IMR-90 (cell line): ENCODE data around the gene KDM6B. TPM values are rescaled to one million over a fixed set of nuclear protein-coding genes. Genes with fewer than 3 reads are reported as not detected.
A peak's percentile ranks its signal among the peaks of the same experiment; 100 is the strongest.

Experiments used
- ATAC-seq: fragments of 200-7000 bp; cut with Tn5 transposase; 2 replicates; pipeline ENCODE4 v1.9.1; 2020; ENCODE audit warnings: low read depth, mild to moderate bottlenecking, moderate library complexity
- BruUV-seq: library from RNA; stranded (reverse); fragments of 400-500 nt; replicated peaks from 2 replicates; lab custom pipeline; 2021; lab: Mats Ljungman, UMichigan
- CTCF ChIA-PET: fragments of 300-600 bp; formaldehyde crosslinking; extraction: SDS; loops from one replicate; lab custom pipeline; 2021; ENCODE audit warnings: antibody characterized with exemption; lab: Yijun Ruan, JAX
- POLR2A ChIA-PET: fragments of 300-600 bp; sonication (Branson Sonifier 250); formaldehyde crosslinking; loops from one replicate; lab custom pipeline; 2022; ENCODE audit warnings: antibody characterized with exemption; ENCODE audit not compliant: unreplicated experiment; lab: Charles Lee
- DNase-seq: peaks from one replicate; pipeline ENCODE4 v3.0.0; 2013
- H2AFZ ChIP-seq: replicated peaks from 2 replicates; pipeline ENCODE3; 2013; ENCODE audit warnings: low read length, mild to moderate bottlenecking; ENCODE audit not compliant: poor library complexity
- H2AK5ac ChIP-seq: 2 replicates; pipeline ENCODE4 v1.6.1; 2013; ENCODE audit warnings: low read depth, low read length, inconsistent platforms
- H2AK9ac ChIP-seq: replicated peaks from 2 replicates; pipeline ENCODE3; 2013; ENCODE audit warnings: mild to moderate bottlenecking, low read depth, low read length, moderate library complexity; ENCODE audit not compliant: poor library complexity
- H2BK120ac ChIP-seq: 2 replicates; pipeline ENCODE4 v1.6.1; 2013; ENCODE audit warnings: low read depth, low read length, inconsistent platforms
- H2BK15ac ChIP-seq: 3 replicates; pipeline ENCODE4 v1.6.1; 2013; ENCODE audit warnings: low read depth, low read length, inconsistent platforms
- H2BK20ac ChIP-seq: 2 replicates; pipeline ENCODE4 v1.6.1; 2013; ENCODE audit warnings: low read depth, mild to moderate bottlenecking, inconsistent platforms, low read length, moderate library complexity
- H2BK5ac ChIP-seq: 2 replicates; pipeline ENCODE4 v1.6.1; 2013; ENCODE audit warnings: mild to moderate bottlenecking, low read depth, low read length, inconsistent platforms; ENCODE audit not compliant: poor library complexity, severe bottlenecking
- H3K14ac ChIP-seq: replicated peaks from 2 replicates; pipeline ENCODE4 v1.6.1; 2013; ENCODE audit warnings: low read depth, low read length, inconsistent platforms
- H3K18ac ChIP-seq: 2 replicates; pipeline ENCODE4 v1.6.1; 2013; ENCODE audit warnings: low read depth, low read length, control low read depth
- H3K23ac ChIP-seq: 2 replicates; pipeline ENCODE4 v1.6.1; 2013; ENCODE audit warnings: low read depth, low read length, inconsistent platforms
- H3K27ac ChIP-seq: 2 replicates; pipeline ENCODE4 v1.5.1; 2013; ENCODE audit warnings: mild to moderate bottlenecking, control low read depth, low read length; ENCODE audit not compliant: insufficient read depth
- H3K27me3 ChIP-seq: 2 replicates; pipeline ENCODE4 v1.6.1; 2013; ENCODE audit warnings: low read length; ENCODE audit not compliant: control insufficient read depth, insufficient read depth
- H3K36me3 ChIP-seq: 2 replicates; pipeline ENCODE4 v1.6.1; 2013; ENCODE audit warnings: low read length, mixed read lengths; ENCODE audit not compliant: control insufficient read depth, insufficient read depth
- H3K4ac ChIP-seq: 2 replicates; pipeline ENCODE4 v1.6.1; 2013; ENCODE audit warnings: low read depth, low read length, inconsistent platforms
- H3K4me1 ChIP-seq: 2 replicates; pipeline ENCODE4 v1.6.1; 2013; ENCODE audit warnings: low read length, mixed read lengths; ENCODE audit not compliant: control insufficient read depth, insufficient read depth
- H3K4me2 ChIP-seq: 2 replicates; pipeline ENCODE4 v1.6.1; 2013; ENCODE audit warnings: low read depth, mild to moderate bottlenecking, control low read depth, low read length, moderate library complexity
- H3K4me3 ChIP-seq: 2 replicates; pipeline ENCODE4 v1.5.1; 2013; ENCODE audit warnings: low read depth, mild to moderate bottlenecking, control low read depth, low read length, moderate library complexity; ENCODE audit not compliant: insufficient read depth
- H3K56ac ChIP-seq: 2 replicates; pipeline ENCODE4 v1.6.1; 2013; ENCODE audit warnings: low read length, inconsistent platforms; ENCODE audit not compliant: insufficient read depth; ENCODE audit errors: extremely low read depth
- H3K79me1 ChIP-seq, 2 experiments: 2 replicates each; pipeline ENCODE4 v1.6.1; 2013; ENCODE audit warnings: low read length in 2 of 2, inconsistent platforms in 1 of 2, low read depth in 1 of 2
- H3K9ac ChIP-seq: 2 replicates; pipeline ENCODE4 v1.6.1; 2013; ENCODE audit warnings: low read depth, low read length, control low read depth
- H3K9me1 ChIP-seq: 2 replicates; pipeline ENCODE4 v1.6.1; 2013; ENCODE audit warnings: low read length, inconsistent platforms; ENCODE audit not compliant: insufficient read depth
- H3K9me3 ChIP-seq: 2 replicates; pipeline ENCODE4 v1.6.1; 2013; ENCODE audit warnings: low read length; ENCODE audit not compliant: control insufficient read depth, insufficient read depth
- H4K20me1 ChIP-seq: 2 replicates; pipeline ENCODE4 v1.6.1; 2013; ENCODE audit warnings: low read length, inconsistent platforms; ENCODE audit not compliant: insufficient read depth
- H4K5ac ChIP-seq: 2 replicates; pipeline ENCODE4 v1.6.1; 2013; ENCODE audit warnings: mild to moderate bottlenecking, low read depth, low read length, control low read depth
- H4K8ac ChIP-seq, 2 experiments: 2 replicates each; pipeline ENCODE4 v1.6.1; 2013; ENCODE audit warnings: low read depth in 2 of 2, low read length in 2 of 2, control low read depth in 1 of 2, inconsistent platforms in 1 of 2
- H4K91ac ChIP-seq: 2 replicates; pipeline ENCODE4 v1.6.1; 2013; ENCODE audit warnings: low read depth, low read length, inconsistent platforms; ENCODE audit not compliant: insufficient read depth
- BHLHE40 ChIP-seq: fragments of 150-350 bp; IDR thresholded peaks from 2 replicates; pipeline ENCODE4 v1.6.1; 2016; ENCODE audit warnings: mild to moderate bottlenecking, low read depth, low read length
- CEBPB ChIP-seq: IDR thresholded peaks from 2 replicates; pipeline ENCODE4 v1.6.1; 2012; ENCODE audit warnings: low read depth, low read length, improper control_type of control experiment
- CHD1 ChIP-seq: IDR thresholded peaks from 2 replicates; pipeline ENCODE4 v1.6.1; 2012; ENCODE audit warnings: low read depth, low read length, improper control_type of control experiment
- CTCF ChIP-seq: conservative IDR thresholded peaks from 2 replicates; pipeline ENCODE4 v1.5.1; 2012; ENCODE audit warnings: mild to moderate bottlenecking, low read depth, low read length, improper control_type of control experiment
- ELK1 ChIP-seq: fragments of 150-350 bp; IDR thresholded peaks from 2 replicates; pipeline ENCODE4 v1.6.1; 2016; ENCODE audit warnings: low read depth, mild to moderate bottlenecking, low read length, moderate library complexity, borderline replicate concordance
- FOS ChIP-seq: fragments of 150-350 bp; IDR thresholded peaks from 2 replicates; pipeline ENCODE4 v1.6.1; 2016; ENCODE audit warnings: low read depth, low read length
- MAFK ChIP-seq: IDR thresholded peaks from 2 replicates; pipeline ENCODE4 v1.6.1; 2012; ENCODE audit warnings: low read depth, low read length, improper control_type of control experiment
- MXI1 ChIP-seq: IDR thresholded peaks from 2 replicates; pipeline ENCODE4 v1.6.1; 2012; ENCODE audit warnings: low read depth, mild to moderate bottlenecking, low read length, moderate library complexity, borderline replicate concordance
- NFE2L2 ChIP-seq: fragments of 150-350 bp; IDR thresholded peaks from 2 replicates; pipeline ENCODE4 v1.6.1; 2016; ENCODE audit warnings: low read depth, mild to moderate bottlenecking, low read length
- RAD21 ChIP-seq: IDR thresholded peaks from 2 replicates; pipeline ENCODE4 v1.6.1; 2012; ENCODE audit warnings: low read length, improper control_type of control experiment
- RCOR1 ChIP-seq: IDR thresholded peaks from 2 replicates; pipeline ENCODE4 v1.6.1; 2012; ENCODE audit warnings: mild to moderate bottlenecking, low read length, improper control_type of control experiment; ENCODE audit not compliant: insufficient replicate concordance
- RFX5 ChIP-seq: IDR thresholded peaks from 2 replicates; pipeline ENCODE4 v1.8.0; 2012; ENCODE audit warnings: low read depth, mild to moderate bottlenecking, low read length, moderate library complexity
- SMC3 ChIP-seq: fragments of 150-350 bp; IDR thresholded peaks from 2 replicates; pipeline ENCODE4 v1.6.1; 2016; ENCODE audit warnings: low read depth, mild to moderate bottlenecking, antibody characterized with exemption, low read length, moderate library complexity
- USF2 ChIP-seq: fragments of 150-350 bp; IDR thresholded peaks from 2 replicates; pipeline ENCODE4 v1.6.1; 2017; ENCODE audit warnings: mild to moderate bottlenecking, antibody characterized with exemption, low read length, low read depth
- WGBS, 2 experiments: methylation state at CpG; one replicate each; pipeline versions ENCODE4 v1.1.5 to v1.1.7; 2013; ENCODE audit warnings: missing lambda C conversion rate in 2 of 2; ENCODE audit not compliant: insufficient read length in 1 of 2; ENCODE audit errors: extremely low coverage in 2 of 2; 5-methylcytosine and 5-hydroxymethylcytosine counted together
- dilution Hi-C: fragments of 300-500 bp; cut with HindIII; formaldehyde crosslinking; loops from one replicate; pipeline ENCODE4 v1.14.3; 2018; ENCODE audit warnings: low sequenced_read_pairs; ENCODE audit not compliant: unreplicated experiment
- in situ Hi-C: fragments of 300-500 bp; cut with MboI; formaldehyde crosslinking; loops from 3 replicates; pipeline ENCODE4 v1.14.3; 2019; ENCODE audit warnings: low sequenced_read_pairs, inconsistent platforms, mixed read lengths
- intact Hi-C: fragments of 100-400 bp; cut with micrococcal nuclease; formaldehyde crosslinking; loops from 2 replicates; pipeline ENCODE4 v1.10.0; 2022
- polyA plus RNA-seq, 3 experiments: library from polyadenylated mRNA; depleted of rRNA; stranded (reverse); fragments of >200 nt; gene quantifications; 2 replicates each; pipeline ENCODE4 v1.2.3, GENCODE V29; 2012; ENCODE audit warnings: low replicate concordance in 1 of 3
- total RNA-seq: library from RNA; depleted of rRNA; stranded (reverse); fragments of >200 nt; gene quantifications from 2 replicates; pipeline ENCODE4 v1.2.3, GENCODE V29; 2012

The KDM6B gene
- total and polyA plus RNA-seq, 2 of the 4 experiments (the other 2 are of a cell fraction): 0.72 to 3.5 TPM

GRCh38 chr17:7854851-7855659 is 21.0 kb downstream of the KDM6B start, which contains the start of gene TMEM88:
TSS of gene TMEM88 (plus strand) at chr17:7855066. CDS start at chr17:7855075, 9 bp downstream.
- 50% methylated on average over 20 of the region's 57 CpGs; no CpG with 5 or more reads in 1 of the 2 experiments for WGBS, 2 experiments
- Histone ChIP-seq H2AK5ac (peak within 1 kb of the TSS; percentile 66), H4K8ac (peak within 1 kb of the TSS in 1 of 2 experiments; percentile 60; a peak in 2 of 4 replicates), H2BK15ac (no peak within 1 kb of the TSS), H3K4me1 (peaks cover 22% of the 10 kb centered on the region), H2AK9ac (peak within 1 kb of the TSS; percentile 88), H4K20me1 (peaks cover 22% of the 10 kb centered on the region; the same call in 1 of the 2 replicates), H2BK120ac (no peak within 1 kb of the TSS), H3K9me3 (no peaks in the 10 kb centered on the region), H3K27me3 (no peaks in the 10 kb centered on the region), H3K79me1 (peaks cover 23 to 52% of the 10 kb centered on the region in 2 experiments), H3K36me3 (peaks cover 37% of the 10 kb centered on the region), H3K4me2 (no peak within 1 kb of the TSS; the same call in 1 of the 2 replicates), H3K4me3 (no peak within 1 kb of the TSS), H2AFZ (peak within 1 kb of the TSS; percentile 73), H3K9ac (peak within 1 kb of the TSS; percentile 53), H4K5ac (no peak within 1 kb of the TSS), H3K9me1 (no peaks in the 10 kb centered on the region), H3K4ac (peak within 1 kb of the TSS; percentile 34), H2BK5ac (peak within 1 kb of the TSS; percentile 62), H2BK20ac (no peak within 1 kb of the TSS), H4K91ac (no peak within 1 kb of the TSS), H3K18ac (no peak within 1 kb of the TSS), H3K23ac (peak within 1 kb of the TSS; percentile 54; the same call in 1 of the 2 replicates), H3K56ac (no peak within 1 kb of the TSS), H3K14ac (peak within 1 kb of the TSS; percentile 53; the same call in 1 of the 2 replicates), H3K27ac (no peak within 1 kb of the TSS)
- dilution Hi-C loops (no loop called here), intact Hi-C loops (no loop called here), in situ Hi-C loops (no loop called here)
- no peak for DNase-seq
- BruUV-seq: no TSS peak
- POLR2A ChIA-PET: no interaction called here
- CTCF ChIA-PET: no interaction called here
- no peak for ATAC-seq
- TF ChIP-seq RCOR1 (no peak), NFE2L2 (no peak), CTCF (no peak), RFX5 (no peak), USF2 (no peak), ELK1 (no peak), BHLHE40 (no peak), CEBPB (no peak), RAD21 (no peak), SMC3 (no peak), CHD1 (no peak), FOS (no peak), MAFK (no peak), MXI1 (no peak)
